HG03060 (cell line): ENCODE data around the gene POPDC3.

Experiments
- ATAC-seq: cut with Tn5 transposase; IDR thresholded peaks from one replicate; pipeline ENCODE4 v1.9.1; 2021; ENCODE audit warnings: low read depth, moderate number of reproducible peaks; ENCODE audit not compliant: unreplicated experiment

POPDC3 gene

DNA sequence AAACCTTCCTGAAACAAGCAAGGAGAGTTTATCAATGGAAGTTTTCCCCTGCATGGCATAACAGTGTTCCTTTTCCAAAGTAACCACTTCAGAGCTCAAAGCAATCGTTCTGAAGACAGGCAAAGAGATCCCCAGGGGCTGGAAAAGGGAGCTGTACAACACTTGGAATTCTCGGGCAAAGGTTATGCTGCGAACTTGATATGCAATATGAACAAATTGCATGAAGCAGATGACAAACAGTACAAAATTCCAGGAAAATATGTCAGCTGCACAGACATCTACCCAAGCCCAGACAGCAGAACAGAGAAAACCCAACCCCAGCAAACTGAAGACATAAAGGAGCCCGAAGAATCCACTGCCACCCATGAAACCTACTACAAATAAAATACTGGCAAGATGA lies 18.4 kb downstream of the POPDC3 start:
- ATAC-seq = no peak

DNA sequence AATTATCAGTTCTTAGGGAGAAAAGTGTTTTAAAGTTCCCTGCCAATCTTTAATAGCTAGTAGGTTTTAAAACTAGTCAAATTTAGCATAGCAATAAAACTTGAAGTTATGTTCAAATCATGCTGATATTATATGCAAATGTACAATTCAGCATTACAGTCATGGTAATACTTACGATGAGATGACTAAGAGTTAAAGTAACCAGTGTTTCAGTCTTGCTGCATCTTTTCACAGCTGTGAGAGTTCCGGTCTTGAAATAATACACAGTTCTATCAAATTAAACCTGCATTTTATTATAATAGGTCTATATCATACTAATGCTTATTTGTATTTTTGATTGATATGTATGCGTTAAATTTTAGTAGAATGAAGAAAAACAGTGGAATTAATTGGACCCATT lies 26.1 kb downstream of the POPDC3 start:
- ATAC-seq = no peak

DNA sequence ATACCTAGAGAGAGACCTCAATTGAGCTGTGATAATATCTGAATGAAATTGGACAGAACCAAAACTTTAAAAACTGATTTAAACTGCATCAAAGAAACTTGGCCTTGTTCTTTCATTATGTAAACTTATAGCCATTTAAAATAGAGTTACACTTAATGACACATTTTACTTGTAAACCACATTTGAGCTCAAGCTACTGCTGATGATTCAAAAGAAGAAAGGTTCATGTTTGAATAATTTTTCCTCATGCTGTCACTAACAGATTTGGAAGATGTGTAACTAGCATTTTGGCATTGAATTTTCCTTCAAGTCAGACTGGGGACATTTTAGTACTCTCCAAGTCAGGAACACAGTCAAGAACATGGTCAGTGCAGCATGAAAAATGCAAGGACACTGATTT lies 26.9 kb downstream of the POPDC3 start:
- no peak for ATAC-seq

DNA sequence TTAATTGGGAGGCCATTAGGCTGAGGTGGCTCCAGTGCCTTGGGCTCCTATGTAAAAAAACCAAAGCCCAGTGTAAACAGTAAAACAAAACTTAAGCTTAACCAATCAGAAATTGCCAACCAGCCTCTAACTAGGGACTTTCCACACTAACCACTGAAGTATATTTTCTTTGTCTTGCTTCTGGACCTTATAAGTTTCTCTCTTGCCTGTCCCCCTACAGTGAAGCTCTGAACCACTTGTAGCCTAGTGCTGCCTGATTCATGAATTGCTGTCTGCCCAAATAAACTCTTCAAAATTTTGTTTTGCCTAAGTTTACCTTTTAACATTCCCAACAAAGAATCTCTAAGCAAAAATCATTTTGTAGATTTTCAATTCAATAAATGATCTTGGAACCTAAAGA lies 28.2 kb downstream of the POPDC3 start:
- ATAC-seq = no peak

DNA sequence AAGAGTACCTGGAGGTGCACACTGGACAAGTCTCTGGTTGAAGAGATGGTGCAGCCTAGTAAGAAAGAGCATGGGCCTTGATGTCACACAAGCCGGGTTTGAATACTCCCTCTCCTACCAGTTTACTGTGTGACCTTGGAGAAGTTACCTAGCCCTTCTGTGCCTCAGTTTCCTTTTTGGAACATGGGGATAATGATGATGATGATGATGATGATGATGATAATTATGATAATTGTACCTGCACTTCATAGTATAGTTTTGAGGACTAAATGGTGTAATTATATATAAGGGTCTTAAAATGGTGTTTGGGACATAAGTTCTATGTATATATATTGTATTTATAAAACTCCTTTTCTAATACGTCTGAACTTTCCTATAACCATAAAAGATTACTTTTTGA lies 41.7 kb downstream of the POPDC3 start:
- no peak for ATAC-seq

DNA sequence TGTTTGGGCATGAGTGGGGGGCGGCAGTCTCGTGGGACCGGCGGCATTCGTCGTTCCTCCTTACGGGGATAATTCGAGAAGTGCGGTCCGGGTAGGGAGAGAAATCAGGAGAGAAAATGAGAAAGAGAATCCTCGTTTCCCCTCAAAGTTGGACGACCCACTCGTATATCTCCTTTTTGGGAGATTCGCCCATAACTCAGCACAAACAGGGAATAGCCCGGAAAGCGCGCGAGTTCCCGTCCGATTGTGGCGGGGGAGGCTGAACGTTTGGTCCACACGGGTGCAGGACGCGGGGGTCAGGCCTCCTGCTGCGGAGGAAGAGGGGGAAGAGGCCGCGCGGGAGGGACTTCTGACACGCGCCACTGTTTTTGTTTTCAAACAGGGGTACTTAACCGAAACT lies 42.4 kb downstream of the POPDC3 start:
- no peak for ATAC-seq

DNA sequence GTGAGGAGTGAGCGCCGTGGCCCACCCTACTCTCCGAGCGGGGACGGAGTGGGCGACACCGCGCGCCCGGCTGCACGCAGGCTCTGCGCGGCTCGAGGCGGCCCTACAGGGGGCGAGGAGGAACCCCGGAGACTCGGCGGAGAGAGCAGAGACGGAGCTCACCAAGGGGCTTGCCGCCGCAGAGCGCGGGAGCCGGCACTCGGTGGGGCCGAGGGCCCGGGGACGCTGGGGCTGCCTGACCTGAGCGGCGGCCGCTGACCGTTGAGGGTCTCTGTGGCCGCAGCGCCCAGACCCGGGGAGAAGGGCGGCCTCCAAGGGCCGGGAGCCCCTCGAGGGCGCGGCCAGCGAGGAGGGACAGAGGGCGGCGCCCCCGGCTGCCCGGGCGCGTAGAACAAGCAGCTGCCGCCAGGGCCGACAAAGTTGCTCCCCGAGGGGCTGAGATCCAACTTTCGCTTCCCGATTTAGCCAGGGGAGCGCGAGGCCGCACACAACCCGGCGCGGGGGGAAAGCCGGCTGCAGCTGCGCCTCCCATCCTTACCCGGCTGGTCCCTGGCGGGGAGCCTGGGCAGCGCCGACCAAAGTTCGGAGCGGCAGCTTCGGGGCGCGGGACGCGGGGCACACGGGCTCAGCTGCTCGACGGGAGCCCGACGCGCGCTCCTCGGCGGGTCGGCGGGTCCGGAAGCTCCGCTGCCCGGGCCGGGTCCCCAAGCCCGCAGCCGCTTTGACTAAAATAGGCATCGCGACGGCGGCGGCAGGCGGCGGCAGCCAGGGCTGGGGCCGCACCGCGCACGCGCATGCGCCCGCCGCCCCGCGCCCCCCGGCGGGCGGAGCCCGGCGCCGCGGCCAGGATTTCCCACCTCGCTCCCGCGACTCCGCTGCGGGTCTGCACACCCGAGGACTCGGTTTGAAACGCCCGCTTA lies 43.1 kb downstream of the POPDC3 start:
- no peak for ATAC-seq

DNA sequence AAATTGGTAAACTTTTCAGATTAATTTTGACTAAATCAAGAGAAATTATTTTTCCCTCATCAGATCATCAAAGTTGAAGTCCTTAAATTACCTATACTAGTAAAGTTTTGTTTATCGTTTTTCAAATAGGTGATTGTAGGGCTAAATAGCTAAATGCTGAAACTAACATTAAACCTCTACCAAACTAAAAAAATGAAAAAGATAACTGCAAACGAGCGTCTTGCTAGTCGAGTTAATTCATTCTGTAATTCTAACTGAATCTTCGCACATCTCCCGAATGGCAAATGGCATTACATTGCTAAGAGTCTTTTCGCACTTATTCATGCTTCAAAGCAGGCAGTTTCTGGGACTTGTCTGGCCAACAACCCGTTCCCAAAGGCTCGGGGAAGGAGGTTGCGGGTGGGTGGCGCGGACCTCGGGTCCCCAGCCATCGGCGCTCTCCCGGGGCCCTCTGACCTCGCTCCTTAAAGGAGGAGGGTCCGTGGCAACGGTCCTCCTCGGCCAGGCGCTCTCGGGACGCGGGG lies 43.8 kb downstream of the POPDC3 start:
- no peak for ATAC-seq

DNA sequence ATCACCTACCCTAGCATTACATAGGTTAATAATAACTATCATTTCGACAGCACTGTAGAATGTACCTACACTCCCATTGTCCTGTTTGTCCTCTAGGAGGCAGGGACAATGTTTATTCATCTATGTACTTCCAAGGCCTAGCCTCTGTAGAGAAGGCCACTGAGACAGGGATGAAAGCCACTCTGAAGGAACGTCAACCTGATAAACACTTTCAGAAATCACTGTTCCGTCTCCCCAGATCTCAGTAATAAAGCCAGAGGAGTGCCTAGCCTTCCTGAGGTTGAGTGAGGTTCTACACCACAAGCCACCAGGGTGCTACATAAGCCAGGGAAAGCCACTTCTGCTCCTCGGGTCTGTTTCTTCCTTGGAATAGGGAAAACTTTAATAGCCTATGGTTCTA lies 44.8 kb downstream of the POPDC3 start:
- ATAC-seq = no peak

DNA sequence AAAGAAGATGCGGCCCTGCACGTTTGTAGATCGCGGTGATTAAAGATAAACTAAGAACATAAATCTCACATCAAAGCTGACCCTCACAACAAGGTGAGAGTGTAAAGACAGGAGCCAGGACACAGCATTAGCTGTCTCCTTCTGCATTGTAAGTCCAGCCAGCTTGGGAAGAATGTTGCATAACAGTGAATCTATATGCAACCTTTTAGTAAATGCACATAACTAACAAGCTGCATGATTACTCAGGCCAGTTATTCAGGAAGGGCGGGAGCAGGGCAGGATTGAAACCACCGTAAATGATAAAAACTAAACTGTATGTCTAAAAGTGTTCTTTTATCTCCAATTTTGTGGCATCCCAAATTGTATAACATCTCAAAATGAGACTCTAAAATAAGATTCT lies 57.1 kb downstream of the POPDC3 start:
- no peak for ATAC-seq

DNA sequence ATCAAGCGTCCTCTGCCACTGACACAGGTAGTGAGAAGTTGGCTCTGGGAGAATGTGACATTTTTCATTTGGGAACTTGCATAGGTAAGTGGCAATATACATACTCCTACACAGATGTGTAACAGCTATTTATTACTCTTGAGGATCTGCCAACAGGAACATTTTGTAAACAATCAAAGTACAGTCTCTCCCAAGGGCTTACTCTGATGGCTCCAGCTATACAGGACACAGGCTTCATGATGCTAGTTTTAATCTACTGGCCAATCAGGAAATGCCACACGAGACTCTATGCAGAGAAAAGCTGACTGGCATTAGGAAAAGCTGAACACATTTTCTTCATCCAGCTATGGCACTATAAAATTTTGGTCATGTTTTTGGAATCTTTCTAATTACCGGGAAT lies 57.8 kb downstream of the POPDC3 start:
- ATAC-seq = no peak

DNA sequence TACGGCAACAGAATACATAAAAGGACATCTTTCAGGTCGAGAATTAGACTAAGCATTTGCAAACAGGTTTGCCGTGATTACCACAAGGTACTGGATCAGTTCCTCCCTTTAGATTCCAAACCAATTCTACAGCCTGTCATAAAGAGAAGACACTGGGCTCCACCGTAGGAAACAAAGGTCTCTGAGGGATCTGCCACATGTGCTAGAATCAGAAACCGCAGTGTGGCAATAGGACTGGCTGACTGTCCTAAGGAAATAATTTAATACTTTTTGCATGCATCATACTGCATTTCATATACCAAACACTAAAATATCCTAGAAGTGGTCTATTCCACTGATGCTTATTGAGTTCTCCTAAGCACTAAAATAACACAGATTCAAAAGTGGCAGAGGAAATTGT lies 59.2 kb downstream of the POPDC3 start:
- no peak for ATAC-seq

DNA sequence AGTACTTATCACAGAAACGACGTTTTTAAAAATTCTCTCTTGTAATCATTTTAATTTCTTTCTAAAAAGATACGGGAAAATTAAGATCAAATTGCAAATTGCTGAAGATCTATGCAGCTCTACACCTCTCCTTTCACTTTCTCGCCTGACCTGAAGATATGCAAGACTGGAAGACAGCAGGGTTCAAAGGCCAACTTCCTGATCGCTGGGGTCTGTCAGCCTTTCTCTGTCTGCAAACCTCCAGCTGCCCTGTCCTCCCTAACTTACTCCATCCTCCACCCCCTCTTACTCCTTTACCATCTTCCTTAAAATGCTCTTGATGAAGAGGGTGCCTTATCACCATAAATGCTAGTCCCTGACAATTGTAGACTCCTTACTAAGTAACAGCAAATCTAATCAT lies 63.7 kb downstream of the POPDC3 start:
- no peak for ATAC-seq

DNA sequence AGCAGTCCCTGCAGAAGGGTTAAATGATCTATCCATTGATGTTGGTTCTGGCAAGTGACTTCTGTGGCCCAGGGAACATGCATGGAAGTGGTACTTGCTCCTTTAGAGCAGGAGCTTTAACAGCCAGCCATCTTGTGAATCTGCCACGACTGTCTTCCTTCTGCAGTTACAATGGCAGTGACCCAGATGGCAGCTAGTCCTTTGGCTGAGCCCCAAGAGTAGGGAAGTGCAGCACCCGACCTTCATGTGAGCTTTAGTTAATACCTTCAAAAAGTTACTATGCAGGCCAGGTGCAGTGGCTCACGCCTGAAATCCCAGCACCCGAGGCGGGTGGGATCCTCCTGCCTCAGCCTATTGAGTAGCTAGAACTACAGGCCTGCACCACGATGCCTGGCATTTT lies 66.4 kb downstream of the POPDC3 start:
- no peak for ATAC-seq

DNA sequence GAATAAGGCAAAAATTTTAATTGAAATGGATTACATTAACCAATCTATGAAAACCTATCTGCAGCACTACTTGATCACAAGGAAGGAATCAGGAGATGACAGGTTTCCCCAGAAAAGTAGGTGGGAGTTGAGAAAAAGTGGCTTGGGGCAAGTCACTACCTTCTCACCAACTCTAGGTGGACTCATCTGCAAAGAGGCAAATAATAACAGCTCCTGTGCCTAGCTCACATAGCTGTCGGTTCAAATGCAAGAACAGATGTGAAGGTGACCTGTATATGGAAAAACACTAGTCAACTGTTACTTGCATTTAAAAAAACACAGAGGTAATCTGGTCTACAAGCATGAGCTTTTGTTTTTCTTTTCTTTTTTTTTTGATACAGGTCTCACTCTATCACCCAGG lies 67.2 kb downstream of the POPDC3 start:
- ATAC-seq = no peak

DNA sequence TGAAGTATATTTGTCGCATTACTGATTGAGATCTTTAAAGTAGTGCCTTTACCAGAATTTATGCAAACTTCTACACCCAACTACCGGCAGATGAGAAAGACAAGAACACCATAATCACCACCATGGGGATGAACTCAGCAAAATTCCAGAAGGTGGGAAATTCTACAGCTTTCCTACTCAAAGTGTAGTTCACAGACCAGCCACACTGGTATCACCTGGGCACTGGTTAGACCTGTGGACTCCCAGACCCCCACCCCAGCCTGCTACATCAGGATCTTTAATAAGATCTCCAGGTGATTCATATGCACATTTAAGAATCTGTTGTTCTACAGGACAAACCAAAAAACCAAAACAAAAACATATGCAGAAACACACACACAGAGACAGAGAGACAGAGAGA lies 67.9 kb downstream of the POPDC3 start:
- no peak for ATAC-seq

DNA sequence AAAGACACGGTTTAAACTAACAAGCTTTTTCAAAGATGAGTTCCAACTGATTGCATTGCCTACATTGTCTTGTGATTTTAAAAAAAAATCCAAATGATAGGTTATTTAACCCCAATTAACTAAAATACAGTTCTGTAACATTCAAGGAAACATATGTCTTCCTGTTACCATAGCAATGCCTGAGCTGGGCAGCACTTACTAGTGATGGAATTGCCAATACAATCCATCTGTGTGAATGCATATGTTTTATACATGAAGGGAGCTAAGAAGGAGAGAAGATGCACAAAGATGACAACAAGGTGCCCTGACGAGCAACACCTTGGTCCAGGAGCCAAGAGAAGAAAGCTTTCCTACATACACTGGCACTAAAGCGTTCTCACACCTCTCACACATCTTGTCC lies 68.7 kb downstream of the POPDC3 start:
- ATAC-seq = no peak

DNA sequence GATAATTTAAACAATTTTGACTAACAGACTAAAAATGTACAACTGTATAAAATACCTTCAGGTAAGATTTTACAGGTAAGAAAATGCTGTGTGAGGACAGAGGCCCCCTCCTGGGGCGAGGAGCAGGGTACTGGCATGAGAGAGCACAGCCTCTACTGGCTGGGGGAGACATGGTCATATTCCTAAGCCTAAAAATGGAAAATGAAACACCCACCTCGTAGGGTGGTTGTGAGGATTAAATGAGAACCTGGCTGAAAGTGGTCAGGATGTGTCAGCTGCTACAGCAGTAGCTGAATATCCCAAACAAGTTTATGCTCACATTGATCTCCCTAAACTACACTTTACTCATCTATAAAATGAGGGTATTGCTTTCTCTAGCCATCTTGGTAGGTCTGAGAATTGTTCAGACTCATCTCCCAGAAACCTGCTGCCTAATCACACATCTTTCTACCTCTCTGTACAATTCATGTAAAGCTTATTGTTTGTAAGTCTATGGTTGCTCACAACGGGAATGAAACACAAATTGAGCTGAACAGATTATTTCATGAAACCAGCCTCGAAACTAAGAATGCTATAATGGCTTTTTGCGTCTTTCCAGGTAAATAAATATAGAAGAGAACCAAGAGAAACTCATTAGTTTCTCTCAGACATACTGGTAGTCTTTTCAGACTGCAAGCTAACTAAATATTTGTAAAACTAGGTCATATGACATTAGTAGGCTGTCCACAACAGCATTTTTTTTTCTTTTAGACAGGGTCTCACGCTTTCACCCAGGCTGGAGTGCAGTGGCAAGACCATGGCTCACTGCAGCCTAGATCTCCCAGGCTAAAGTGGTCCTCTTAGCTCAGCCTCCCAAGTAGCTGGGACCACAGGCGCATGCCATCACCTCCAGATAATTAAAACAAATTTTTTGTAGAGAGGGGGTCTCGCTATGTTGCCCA lies 69.6 kb downstream of the POPDC3 start:
- ATAC-seq = no peak

DNA sequence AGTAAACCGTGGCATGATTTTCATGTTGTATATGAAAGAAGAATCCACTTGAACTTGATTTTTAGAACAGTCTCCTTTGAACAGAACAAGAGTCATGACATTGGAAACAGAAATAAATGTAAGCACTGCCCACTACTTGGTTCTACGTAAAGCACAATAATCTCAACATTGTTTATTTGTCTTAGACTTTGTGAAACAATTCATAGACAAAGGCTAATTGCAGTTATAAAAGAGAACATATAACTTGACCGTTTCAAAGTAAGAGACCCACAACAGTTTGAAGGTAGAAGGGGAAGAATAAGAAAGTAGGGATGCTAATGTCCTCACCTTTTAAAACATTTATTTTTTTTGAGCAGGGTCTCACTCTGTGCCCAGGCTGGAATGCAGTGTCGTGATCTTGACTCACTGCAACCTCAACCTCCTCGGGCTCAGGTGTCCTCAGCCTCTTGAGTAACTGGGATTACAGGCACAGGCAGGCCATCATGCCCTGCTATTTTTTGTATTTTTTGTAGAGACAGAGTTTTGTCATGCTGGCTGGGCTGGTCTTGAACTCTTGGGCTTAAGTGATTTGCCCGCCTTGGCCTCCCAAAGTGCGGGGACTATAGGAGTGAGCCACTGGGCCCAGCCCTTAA lies 71.1 kb downstream of the POPDC3 start:
- ATAC-seq = no peak
